ENCODE results near the gene SPDYE4.
A peak's percentile ranks its signal among the peaks of the same experiment; 100 is the strongest.

SPDYE4 gene

DNA sequence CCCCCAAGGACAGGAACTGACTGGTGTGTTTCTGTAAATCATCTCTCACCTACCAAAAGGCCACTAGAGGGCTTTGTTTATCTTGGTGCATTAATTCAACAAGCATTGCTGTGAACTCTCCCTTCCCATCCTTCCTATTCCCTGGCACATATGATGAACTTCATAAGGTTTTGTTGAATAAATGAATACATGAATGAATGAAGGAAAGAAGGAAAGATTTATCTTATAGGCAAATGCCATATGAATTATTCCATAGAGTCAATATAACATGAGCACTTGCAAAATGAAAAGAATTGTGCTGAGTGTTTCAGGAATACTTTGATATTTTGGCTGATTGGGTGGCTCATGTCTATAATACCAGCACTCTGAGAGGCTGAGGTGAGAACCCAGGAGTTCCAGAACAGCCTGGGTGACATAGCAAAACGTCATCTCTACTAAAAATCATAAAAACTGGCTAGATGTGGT lies 4.3 kb downstream of the SPDYE4 start:
- no peaks in the 10 kb centered on the region for H3K27me3 Mint-ChIP-seq
- H3K27ac Mint-ChIP-seq = no peak overlapping the region
- H3K36me3 Mint-ChIP-seq (ENCODE audit: low read depth) = no peaks in the 10 kb centered on the region
- H3K4me3 Mint-ChIP-seq = no peak overlapping the region
- H3K9me3 Mint-ChIP-seq = no peaks in the 10 kb centered on the region
- H3K4me1 Mint-ChIP-seq (ENCODE audit: low read depth) = no peaks in the 10 kb centered on the region

DNA sequence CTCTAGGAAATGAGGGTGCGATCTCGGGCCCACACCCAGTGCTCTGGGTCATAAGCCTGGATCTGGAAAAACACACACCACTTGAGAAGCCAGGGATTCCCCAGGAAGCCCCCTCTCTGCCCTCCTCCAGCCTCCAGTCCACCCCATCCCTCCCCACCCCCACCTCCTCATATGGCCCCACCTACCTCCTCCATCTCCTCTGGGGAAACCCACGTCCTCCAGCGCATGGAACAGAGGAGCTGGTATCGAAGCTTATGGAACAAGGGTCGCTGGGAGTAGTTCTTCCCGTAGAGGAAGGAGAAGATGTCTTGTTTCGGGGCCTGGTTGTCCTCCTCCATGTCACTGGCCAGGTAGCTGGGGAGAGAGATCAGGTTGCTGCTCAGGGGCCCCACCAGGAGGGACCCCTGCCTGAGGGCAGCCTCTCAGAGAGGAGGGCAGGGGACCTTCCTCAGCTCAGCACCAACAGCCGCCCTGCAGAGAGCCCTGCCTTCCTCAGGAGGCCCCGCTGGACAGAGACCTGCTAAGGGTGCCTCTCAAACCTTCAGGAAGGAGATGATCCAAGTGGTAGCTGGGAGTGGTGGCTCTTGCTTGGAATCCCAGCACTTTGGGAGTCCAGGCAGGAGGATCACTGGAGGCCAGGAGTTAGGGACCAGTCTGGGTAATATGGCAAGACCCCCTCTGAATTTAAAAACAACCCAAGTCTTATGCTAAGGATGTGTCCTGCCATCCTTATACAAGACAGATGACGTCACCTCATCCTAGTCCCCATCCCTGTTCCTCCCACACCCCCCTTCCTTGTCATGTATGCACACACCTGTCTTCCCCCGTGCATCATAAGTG lies 5.0 kb downstream of the SPDYE4 start:
- Mint-ChIP-seq H3K36me3 (ENCODE audit: low read depth) (no peaks in the 10 kb centered on the region), H3K27ac (no peak overlapping the region), H3K4me3 (no peak overlapping the region), H3K4me1 (ENCODE audit: low read depth) (no peaks in the 10 kb centered on the region), H3K27me3 (no peaks in the 10 kb centered on the region), H3K9me3 (no peaks in the 10 kb centered on the region)

DNA sequence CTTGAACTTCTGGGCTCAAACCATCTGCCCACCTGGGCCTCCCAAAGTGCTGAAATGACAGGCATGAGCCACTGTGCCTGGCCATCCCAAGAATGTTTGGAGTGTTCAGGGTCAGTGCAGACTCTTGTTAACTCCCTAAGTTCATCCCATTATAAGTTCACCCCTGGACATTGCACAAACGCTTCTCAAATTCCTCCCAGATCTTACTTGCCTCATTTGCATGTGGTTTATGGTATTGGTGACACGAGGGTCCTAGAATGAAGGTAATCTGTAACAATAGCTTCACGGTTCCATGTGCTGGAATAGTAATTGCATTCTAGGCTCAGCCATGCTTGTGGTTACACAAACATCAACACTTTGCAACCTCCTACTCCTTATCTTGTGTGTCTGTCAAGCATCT lies 8.7 kb downstream of the SPDYE4 start:
- Mint-ChIP-seq H3K36me3 (ENCODE audit: low read depth) (no peaks in the 10 kb centered on the region), H3K27me3 (no peaks in the 10 kb centered on the region)

DNA sequence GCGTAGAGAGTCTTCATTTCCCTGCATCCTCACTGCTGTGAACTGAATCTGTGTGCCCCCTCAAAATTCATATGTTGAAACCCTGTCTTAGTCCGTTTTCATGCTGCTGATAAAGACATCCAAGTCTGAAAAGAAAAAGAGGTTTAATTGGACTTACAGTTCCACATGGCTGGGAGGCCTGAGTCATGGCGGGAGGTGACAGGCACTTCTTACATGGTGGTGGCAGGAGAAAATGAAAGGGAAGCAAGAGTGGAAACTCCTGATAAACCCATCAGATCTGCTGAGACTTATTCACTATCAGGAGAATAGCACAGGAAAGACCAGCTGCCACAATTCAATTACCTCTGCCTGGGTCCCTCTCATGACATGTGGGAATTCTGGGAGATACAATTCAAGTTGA lies 10.6 kb downstream of the SPDYE4 start:
- no peaks in the 10 kb centered on the region for H3K27me3 Mint-ChIP-seq
- no peaks in the 10 kb centered on the region for H3K36me3 Mint-ChIP-seq (ENCODE audit: low read depth)
- peaks cover 6% of the 10 kb centered on the region for H3K9me3 Mint-ChIP-seq
- peaks cover 10% of the 10 kb centered on the region for H3K4me1 Mint-ChIP-seq (ENCODE audit: low read depth)
- no peak overlapping the region for H3K4me3 Mint-ChIP-seq
- no peak overlapping the region for H3K27ac Mint-ChIP-seq

More for the DNA sequence above, 8.7 kb downstream of the SPDYE4 start:
- H3K4me1 Mint-ChIP-seq (ENCODE audit: low read depth) = peaks cover 7% of the 10 kb centered on the region
- no peak overlapping the region for H3K4me3 Mint-ChIP-seq
- peaks cover 6% of the 10 kb centered on the region for H3K9me3 Mint-ChIP-seq
- H3K27ac Mint-ChIP-seq = no peak overlapping the region

DNA sequence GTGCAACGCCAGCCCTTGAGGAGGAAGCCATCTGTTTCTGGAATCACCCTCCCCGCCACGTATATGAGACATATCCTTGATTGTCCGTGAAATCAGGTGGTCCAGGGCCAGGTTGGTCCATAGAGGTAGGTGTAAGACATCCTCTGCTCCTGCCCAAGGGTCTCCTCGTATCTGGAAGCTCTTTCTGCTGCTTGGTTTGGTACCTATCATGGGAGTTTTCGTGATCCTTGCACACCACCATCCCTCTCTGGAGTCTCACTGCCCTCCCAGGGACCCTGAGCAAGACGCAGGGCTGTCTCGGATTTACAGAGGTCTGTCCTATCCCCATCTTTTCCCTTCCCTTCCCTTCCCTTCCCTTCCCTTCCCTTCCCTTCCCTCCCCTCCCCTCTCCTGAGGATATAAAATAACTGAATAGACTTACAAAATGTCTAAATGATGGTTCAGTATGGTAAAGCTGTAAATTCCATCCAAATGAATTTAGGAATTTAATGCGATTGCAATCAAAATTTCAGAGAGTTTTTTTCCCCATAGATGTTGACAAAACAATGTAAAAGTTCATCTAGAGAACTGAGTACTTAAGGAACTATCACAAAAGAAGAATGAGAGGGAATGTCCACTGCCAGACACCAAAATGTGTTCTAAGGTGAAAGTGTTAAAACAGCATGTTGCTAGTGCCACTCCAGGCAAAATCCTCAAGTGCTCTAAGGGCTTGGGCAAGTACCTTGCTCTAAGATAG lies 11.7 kb downstream of the SPDYE4 start:
- Mint-ChIP-seq H3K36me3 (ENCODE audit: low read depth) (no peaks in the 10 kb centered on the region), H3K9me3 (peaks cover 6% of the 10 kb centered on the region), H3K27ac (no peak overlapping the region), H3K4me3 (peak overlapping the region; percentile 80), H3K4me1 (ENCODE audit: low read depth) (peaks cover 10% of the 10 kb centered on the region), H3K27me3 (no peaks in the 10 kb centered on the region)

DNA sequence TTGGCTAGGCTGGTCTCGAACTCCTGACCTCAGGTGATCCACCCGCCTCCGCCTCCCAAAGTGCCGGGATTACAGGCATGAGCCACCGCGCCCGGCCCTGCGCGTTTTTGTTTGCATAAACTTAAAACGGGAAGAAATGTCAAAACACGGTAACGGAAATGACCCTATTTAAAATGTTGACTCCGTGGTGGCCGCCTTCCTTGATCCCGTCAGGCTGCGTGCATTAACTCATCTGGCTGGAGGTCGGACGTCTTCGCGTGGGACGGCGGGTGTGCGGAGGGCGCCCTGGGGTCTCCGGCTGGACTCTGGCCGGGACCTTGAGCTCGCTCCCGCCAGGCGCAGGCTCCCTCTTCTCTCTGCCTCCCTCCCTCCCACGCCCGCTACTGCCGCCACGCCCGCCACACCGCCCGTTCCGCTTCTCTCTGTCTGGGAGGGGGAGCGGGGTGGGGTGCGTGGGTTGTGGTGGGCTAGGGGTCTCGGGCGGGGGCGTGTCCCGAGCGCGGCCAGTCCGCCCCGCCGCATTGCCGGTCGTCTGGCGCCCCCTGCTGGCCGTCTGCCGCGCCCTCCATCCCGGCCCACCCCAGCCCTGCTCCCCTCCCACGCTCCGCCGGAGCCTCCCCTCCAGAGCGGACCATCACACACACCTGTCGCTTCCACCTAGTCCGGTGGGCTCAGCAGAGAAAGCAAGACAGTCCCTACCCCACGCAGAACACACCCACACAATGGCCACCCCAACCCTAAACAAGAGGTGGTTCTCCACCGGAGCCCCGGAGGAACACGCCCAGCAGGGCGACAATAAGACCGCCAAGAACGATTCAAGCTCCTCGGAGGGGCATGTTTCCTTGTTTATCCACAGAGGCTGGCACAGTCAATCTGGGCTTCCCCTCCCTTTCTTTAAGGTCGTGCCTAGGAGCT lies 12.5 kb downstream of the SPDYE4 start:
- no peaks in the 10 kb centered on the region for H3K36me3 Mint-ChIP-seq (ENCODE audit: low read depth)
- H3K27ac Mint-ChIP-seq = peak overlapping the region; percentile 65
- H3K27me3 Mint-ChIP-seq = no peaks in the 10 kb centered on the region
- peaks cover 13% of the 10 kb centered on the region for H3K4me1 Mint-ChIP-seq (ENCODE audit: low read depth)
- H3K4me3 Mint-ChIP-seq = peak overlapping the region; percentile 80
- H3K9me3 Mint-ChIP-seq = peaks cover 6% of the 10 kb centered on the region

DNA sequence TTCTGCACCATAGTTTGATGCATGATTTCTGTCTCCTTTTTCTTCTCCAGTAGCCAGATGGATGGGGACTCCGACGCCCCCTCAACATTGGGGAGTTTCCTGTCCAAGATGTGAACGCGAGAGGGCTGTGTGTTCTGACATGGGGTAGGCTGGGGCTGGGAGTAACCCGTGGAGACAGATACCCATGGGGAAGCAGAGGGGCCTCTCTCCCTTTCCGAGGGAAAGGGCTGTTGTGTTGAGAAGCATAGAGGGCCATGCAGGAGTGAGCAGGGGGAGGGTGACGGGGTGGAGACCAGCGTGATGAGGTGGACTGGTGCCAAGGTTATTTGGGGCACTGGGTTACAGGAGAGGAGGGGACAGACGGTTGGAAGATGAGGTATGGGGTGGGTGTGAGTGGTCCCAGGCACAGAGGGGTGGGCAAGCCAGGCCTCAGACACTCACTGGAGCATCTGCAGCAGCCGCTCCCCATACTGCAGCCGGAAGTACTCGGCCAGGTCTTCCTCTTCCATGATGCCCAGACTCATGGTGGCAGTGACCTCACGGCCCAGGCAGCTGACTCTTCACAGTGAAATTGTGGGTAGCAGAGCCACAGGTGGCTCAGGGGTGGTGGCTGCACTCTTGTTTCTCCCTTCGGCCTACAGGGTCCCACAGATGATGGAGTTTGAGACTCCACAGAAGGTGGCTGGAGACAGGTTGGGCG lies 14.1 kb downstream of the SPDYE4 start:
- H3K27me3 Mint-ChIP-seq = no peaks in the 10 kb centered on the region
- no peaks in the 10 kb centered on the region for H3K36me3 Mint-ChIP-seq (ENCODE audit: low read depth)
- peaks cover 6% of the 10 kb centered on the region for H3K9me3 Mint-ChIP-seq
- peak overlapping the region; percentile 70 for H3K27ac Mint-ChIP-seq
- peak overlapping the region; percentile 43 for H3K4me3 Mint-ChIP-seq
- peaks cover 27% of the 10 kb centered on the region for H3K4me1 Mint-ChIP-seq (ENCODE audit: low read depth)

DNA sequence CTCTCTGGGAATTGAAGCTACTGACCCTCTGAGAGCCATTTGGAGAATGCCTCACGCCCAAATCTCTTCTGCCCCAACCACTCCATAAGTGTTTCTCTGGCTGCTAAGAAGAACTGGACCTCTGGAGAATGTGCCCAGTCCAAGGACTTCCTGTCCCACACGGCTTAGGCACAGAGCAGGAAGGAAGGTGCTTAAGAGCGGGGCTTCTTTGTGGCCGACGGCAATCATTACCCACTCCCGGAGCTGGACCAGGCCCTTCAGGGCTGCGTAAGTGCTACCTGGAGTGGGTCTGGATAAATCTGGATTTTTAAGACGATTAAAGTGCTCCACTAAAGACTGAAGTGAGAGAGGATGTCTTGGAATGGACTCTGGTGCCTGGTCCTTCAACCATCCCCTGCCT lies 15.5 kb downstream of the SPDYE4 start:
- H3K27me3 Mint-ChIP-seq = no peaks in the 10 kb centered on the region
- H3K27ac Mint-ChIP-seq = no peak overlapping the region
- H3K4me3 Mint-ChIP-seq = no peak overlapping the region
- H3K36me3 Mint-ChIP-seq (ENCODE audit: low read depth) = no peaks in the 10 kb centered on the region
- H3K4me1 Mint-ChIP-seq (ENCODE audit: low read depth) = peaks cover 32% of the 10 kb centered on the region
- H3K9me3 Mint-ChIP-seq = peaks cover 5% of the 10 kb centered on the region

DNA sequence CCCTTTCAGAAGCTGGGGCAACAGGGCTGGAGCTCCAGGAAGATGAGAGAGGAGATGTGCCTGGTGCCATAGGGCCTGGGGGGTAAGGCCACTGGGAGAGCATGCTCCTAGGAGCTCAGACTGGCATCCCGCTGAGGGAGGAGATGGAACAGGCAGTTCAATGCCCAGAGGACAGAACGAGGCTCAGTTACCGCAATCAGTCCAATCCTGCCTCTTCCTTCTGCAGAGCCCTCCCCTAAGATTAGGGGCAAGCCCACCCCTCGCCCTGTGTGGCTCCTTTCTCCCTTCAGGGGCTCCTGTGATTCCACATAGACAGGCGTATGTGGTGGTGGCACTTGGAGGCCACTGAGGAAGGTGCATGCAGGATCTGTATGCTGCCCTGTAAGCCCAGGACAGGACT lies 16.1 kb downstream of the SPDYE4 start:
- H3K36me3 Mint-ChIP-seq (ENCODE audit: low read depth) = no peaks in the 10 kb centered on the region
- H3K4me1 Mint-ChIP-seq (ENCODE audit: low read depth) = peaks cover 32% of the 10 kb centered on the region
- no peak overlapping the region for H3K4me3 Mint-ChIP-seq
- H3K27ac Mint-ChIP-seq = no peak overlapping the region
- H3K27me3 Mint-ChIP-seq = no peaks in the 10 kb centered on the region
- no peaks in the 10 kb centered on the region for H3K9me3 Mint-ChIP-seq

DNA sequence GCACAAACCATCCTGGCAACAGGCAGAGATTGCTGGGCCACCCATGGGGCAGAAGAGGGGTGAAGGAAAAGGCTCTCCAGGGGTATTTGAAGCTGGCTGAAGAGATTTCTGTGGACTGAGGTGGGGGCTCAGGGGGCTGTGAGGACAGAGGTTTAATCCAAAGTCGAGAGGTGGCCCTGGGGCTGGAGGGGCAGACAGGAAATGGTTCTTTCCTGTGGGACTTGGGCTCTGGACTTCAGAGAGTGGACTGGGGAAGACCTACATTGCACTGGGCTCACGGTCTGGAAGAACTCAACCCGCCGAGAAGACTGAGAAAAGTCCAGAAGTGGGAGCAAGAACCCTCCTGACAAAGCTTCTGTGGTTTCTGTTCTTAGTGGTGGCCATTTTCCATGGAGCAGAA lies 16.6 kb downstream of the SPDYE4 start:
- Mint-ChIP-seq H3K9me3 (no peaks in the 10 kb centered on the region), H3K27me3 (no peaks in the 10 kb centered on the region), H3K27ac (no peak overlapping the region), H3K36me3 (ENCODE audit: low read depth) (no peaks in the 10 kb centered on the region), H3K4me1 (ENCODE audit: low read depth) (peaks cover 32% of the 10 kb centered on the region), H3K4me3 (no peak overlapping the region)

DNA sequence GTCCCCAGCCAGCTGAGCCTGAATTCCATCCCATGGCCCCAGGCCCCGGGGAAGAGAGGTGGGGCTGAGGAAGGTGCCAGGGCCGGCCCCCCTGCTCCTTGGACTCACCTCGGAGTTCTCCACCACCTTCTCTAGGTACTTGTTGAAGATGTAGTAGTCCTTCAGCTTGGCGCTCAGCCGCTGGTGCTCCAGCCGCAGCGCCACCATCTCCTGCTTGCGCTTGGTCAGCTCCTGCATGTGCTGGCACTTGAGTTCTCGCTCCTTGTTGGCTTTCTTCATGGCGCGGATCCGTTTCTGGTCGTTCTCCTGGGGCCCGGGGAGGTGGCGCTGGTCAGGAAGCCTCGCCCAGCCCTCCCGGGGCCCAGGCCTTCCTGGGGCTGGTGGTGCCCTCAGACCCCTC lies 17.0 kb downstream of the SPDYE4 start:
- Mint-ChIP-seq H3K36me3 (ENCODE audit: low read depth) (no peaks in the 10 kb centered on the region), H3K4me1 (ENCODE audit: low read depth) (peaks cover 30% of the 10 kb centered on the region), H3K27ac (no peak overlapping the region), H3K9me3 (no peaks in the 10 kb centered on the region), H3K27me3 (no peaks in the 10 kb centered on the region), H3K4me3 (no peak overlapping the region)

DNA sequence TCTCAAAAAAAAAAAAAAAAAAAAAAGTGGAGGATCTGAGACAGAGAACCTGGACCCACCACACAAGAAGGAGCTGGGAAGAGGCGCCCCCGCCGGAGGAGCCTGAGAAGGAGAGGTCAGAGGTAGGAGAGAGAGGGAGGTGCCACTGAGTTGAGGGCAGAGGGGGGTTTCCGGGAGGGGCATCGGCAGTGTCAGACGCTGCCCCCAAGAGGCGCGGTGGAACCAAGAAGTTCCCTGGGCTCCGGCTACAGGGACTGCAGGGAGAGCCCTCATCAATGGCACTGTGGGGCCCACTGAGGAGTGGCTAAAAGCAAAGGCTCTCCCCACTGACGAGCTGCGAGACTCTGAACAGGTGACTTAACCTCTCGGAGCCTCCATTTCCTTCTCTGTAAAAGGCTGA lies 17.9 kb downstream of the SPDYE4 start:
- no peaks in the 10 kb centered on the region for H3K27me3 Mint-ChIP-seq
- H3K4me3 Mint-ChIP-seq = peak overlapping the region; percentile 71
- no peaks in the 10 kb centered on the region for H3K9me3 Mint-ChIP-seq
- no peaks in the 10 kb centered on the region for H3K36me3 Mint-ChIP-seq (ENCODE audit: low read depth)
- peaks cover 25% of the 10 kb centered on the region for H3K4me1 Mint-ChIP-seq (ENCODE audit: low read depth)
- peak overlapping the region; percentile 51 for H3K27ac Mint-ChIP-seq

DNA sequence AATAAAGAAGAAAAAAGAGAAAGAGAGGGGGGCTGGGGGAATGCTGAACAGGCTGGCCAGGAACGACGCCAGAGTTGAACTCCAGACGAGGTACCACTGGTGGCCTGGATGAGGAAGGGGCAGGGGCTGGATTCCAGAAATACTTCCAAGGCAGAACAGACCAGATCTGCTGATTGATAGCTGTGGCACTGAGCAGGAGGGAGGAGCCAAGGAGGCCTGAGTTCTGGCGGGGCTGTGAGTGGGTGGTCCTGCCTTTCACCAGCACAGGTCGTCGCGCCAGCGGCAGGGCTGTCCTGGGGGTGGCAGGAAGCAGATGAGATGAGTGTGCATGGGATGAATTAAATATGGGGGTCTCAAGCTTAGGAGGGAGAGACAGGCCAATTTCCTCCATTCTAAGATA lies 19.2 kb downstream of the SPDYE4 start:
- Mint-ChIP-seq H3K4me3 (no peak overlapping the region), H3K27ac (no peak overlapping the region), H3K9me3 (no peaks in the 10 kb centered on the region), H3K27me3 (no peaks in the 10 kb centered on the region), H3K4me1 (ENCODE audit: low read depth) (peaks cover 22% of the 10 kb centered on the region), H3K36me3 (ENCODE audit: low read depth) (no peaks in the 10 kb centered on the region)

DNA sequence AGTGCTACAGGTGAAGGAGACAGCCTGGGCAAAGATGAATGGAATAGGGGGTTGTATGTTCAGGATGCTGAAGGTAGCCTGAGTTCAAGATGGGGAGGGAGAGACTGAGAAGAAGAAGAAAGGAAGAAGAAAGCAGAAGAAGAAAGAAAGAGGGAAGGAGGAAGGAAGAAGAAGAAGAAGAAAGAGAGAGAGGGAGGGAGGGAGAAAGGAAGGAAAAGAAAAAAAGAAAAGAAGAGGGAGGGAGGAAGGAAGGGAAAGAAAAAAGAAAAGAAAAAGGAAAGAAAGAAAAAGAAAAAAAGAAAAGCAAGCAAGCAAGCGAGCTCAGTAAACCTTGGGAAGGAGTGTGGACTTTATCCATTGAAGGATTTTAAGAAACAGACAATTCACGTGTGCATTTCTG lies 21.6 kb downstream of the SPDYE4 start:
- H3K4me1 Mint-ChIP-seq (ENCODE audit: low read depth) = peaks cover 22% of the 10 kb centered on the region
- no peak overlapping the region for H3K4me3 Mint-ChIP-seq
- no peak overlapping the region for H3K27ac Mint-ChIP-seq
- H3K9me3 Mint-ChIP-seq = no peaks in the 10 kb centered on the region
- H3K27me3 Mint-ChIP-seq = no peaks in the 10 kb centered on the region
- H3K36me3 Mint-ChIP-seq (ENCODE audit: low read depth) = no peaks in the 10 kb centered on the region

Data from stimulated activated naive CD8-positive, alpha-beta T cell treated with anti-CD3 and anti-CD28 coated beads, Interleukin-15, Interleukin-2, amounts not matched to agents 100 ng/mL and 50 ng/mL, for 24 hours (primary cell).